Measurements from ENCODE around the gene DEPDC1B.

DNA sequence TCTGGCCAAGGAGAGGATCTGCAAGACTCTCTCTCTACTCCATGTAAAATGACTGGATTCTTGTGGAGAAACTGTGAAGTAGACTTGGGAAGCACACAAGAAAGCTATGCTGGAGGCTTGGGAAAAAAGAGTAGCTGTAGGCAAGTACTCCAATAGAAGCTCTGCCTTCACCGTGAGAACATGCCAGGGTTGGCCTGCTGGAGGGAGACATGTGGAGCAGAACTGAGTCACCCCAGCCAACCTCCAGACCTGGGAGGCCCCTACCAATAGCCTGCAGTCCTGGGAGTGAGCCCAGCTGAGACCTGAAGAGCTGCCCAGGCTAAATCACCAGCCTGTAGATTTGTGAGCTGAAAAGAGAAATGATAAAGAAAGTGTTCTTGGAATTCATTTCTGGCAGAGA, 66.6 kb downstream of the DEPDC1B start:
- TF ChIP-seq POLR2A (IDR thresholded peaks at IDR 0.05; ENCODE audit: control extremely low read depth in 1 of 2, low read depth in 2 of 2, low read length in 2 of 2): no peak
- TF ChIP-seq, protein P1, sequence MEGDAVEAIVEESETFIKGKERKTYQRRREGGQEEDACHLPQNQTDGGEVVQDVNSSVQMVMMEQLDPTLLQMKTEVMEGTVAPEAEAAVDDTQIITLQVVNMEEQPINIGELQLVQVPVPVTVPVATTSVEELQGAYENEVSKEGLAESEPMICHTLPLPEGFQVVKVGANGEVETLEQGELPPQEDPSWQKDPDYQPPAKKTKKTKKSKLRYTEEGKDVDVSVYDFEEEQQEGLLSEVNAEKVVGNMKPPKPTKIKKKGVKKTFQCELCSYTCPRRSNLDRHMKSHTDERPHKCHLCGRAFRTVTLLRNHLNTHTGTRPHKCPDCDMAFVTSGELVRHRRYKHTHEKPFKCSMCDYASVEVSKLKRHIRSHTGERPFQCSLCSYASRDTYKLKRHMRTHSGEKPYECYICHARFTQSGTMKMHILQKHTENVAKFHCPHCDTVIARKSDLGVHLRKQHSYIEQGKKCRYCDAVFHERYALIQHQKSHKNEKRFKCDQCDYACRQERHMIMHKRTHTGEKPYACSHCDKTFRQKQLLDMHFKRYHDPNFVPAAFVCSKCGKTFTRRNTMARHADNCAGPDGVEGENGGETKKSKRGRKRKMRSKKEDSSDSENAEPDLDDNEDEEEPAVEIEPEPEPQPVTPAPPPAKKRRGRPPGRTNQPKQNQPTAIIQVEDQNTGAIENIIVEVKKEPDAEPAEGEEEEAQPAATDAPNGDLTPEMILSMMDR (IDR thresholded peaks at IDR 0.05; ENCODE audit: control extremely low read depth in 1 of 3, insufficient read depth in 1 of 3, low read depth in 1 of 3, low read length in 3 of 3): no peak
- no peak for TF ChIP-seq RFX5 (IDR thresholded peaks at IDR 0.05; ENCODE audit: borderline replicate concordance, low read depth, low read length)
- TF ChIP-seq TEAD4 (IDR thresholded peaks at IDR 0.05; ENCODE audit: low read depth, low read length): no peak
- no peak for TF ChIP-seq SP1 (IDR thresholded peaks at IDR 0.05; ENCODE audit: low read depth, low read length)
- no peak for TF ChIP-seq TBP (IDR thresholded peaks at IDR 0.05; ENCODE audit: low read depth, low read length)
- no peak for TF ChIP-seq CHD2 (IDR thresholded peaks at IDR 0.05; ENCODE audit: low read length)
- no peak for TF ChIP-seq RAD21 (IDR thresholded peaks at IDR 0.05 in 1 of 2, conservative IDR thresholded peaks at IDR 0.05 in 1 of 2; ENCODE audit: low read depth in 2 of 2, low read length in 2 of 2)
- no peak for TF ChIP-seq TCF12 (IDR thresholded peaks at IDR 0.05; ENCODE audit: low read depth, low read length)
- TF ChIP-seq CHD1 (IDR thresholded peaks at IDR 0.05; ENCODE audit: low read depth, low read length): no peak
- TF ChIP-seq EP300 (IDR thresholded peaks at IDR 0.05; ENCODE audit: borderline replicate concordance in 1 of 2, low read depth in 2 of 2, low read length in 2 of 2): no peak
- TF ChIP-seq EZH2 (IDR thresholded peaks at IDR 0.05; ENCODE audit: low read depth, low read length, severe bottlenecking): no peak
- no peak for TF ChIP-seq FOSL1 (IDR thresholded peaks at IDR 0.05; ENCODE audit: insufficient read depth, low read depth, low read length)

All from H1 (cell line).